Adrenal gland (tissue), 5 donors: ENCODE data around the gene ZSWIM6.

Experiments
- CTCF ChIP-seq, 6 experiments: fragments of 450-650 bp in 4 of 6; fragments of 200-600 bp in 2 of 6; sonication (generic) in 1 of 6; IDR thresholded peaks; 1 replicate in 5 of 6; 2 replicates in 1 of 6; pipeline versions ENCODE4 v1.5.1 to v1.8.0; 2016 to 2021; ENCODE audit warnings: antibody characterized with exemption in 6 of 6, mild to moderate bottlenecking in 2 of 6, moderate library complexity in 1 of 6
- POLR2A ChIP-seq, 2 donors: fragments of 450-650 bp; IDR thresholded peaks; one replicate each; pipeline ENCODE4 v1.6.1; 2017; ENCODE audit warnings: antibody characterized with exemption in 2 of 2, mild to moderate bottlenecking in 2 of 2, moderate library complexity in 1 of 2
- donor health status: DM: no; HTN: no; CAD: no.

- TF ChIP-seq CTCF (IDR thresholded peaks at IDR 0.05) = no peak
- no peak for TF ChIP-seq POLR2A (IDR thresholded peaks at IDR 0.05)
Measured at GRCh38 chr5:61283471-61283870, 48.6 kb upstream of the ZSWIM6 start.
